ENCODE measurements around the gene SCAPER. TPM values are rescaled to one million over a fixed set of nuclear protein-coding genes. Genes with fewer than 3 reads are reported as not detected.

Gene SCAPER, protein sequence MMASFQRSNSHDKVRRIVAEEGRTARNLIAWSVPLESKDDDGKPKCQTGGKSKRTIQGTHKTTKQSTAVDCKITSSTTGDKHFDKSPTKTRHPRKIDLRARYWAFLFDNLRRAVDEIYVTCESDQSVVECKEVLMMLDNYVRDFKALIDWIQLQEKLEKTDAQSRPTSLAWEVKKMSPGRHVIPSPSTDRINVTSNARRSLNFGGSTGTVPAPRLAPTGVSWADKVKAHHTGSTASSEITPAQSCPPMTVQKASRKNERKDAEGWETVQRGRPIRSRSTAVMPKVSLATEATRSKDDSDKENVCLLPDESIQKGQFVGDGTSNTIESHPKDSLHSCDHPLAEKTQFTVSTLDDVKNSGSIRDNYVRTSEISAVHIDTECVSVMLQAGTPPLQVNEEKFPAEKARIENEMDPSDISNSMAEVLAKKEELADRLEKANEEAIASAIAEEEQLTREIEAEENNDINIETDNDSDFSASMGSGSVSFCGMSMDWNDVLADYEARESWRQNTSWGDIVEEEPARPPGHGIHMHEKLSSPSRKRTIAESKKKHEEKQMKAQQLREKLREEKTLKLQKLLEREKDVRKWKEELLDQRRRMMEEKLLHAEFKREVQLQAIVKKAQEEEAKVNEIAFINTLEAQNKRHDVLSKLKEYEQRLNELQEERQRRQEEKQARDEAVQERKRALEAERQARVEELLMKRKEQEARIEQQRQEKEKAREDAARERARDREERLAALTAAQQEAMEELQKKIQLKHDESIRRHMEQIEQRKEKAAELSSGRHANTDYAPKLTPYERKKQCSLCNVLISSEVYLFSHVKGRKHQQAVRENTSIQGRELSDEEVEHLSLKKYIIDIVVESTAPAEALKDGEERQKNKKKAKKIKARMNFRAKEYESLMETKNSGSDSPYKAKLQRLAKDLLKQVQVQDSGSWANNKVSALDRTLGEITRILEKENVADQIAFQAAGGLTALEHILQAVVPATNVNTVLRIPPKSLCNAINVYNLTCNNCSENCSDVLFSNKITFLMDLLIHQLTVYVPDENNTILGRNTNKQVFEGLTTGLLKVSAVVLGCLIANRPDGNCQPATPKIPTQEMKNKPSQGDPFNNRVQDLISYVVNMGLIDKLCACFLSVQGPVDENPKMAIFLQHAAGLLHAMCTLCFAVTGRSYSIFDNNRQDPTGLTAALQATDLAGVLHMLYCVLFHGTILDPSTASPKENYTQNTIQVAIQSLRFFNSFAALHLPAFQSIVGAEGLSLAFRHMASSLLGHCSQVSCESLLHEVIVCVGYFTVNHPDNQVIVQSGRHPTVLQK (N-terminal part only)
- total RNA-seq = 10 to 100 TPM; 18.6 to 19.8 TPM

GRCh38 chr15:76905013-76905839 is at the start of gene SCAPER:
Gene SCAPER, minus strand, starts transcription at chr15:76905340. Its CDS starts 21,523 bp downstream, at chr15:76883817.
- ChIA-PET CTCF (interaction anchor here (1.0 to 1.6 kb wide), 2 partner anchors 68 to 638 kb away, joined by 3 to 4 read pairs; no protein-coding TSS in a partner anchor), POLR2A (interaction anchor here (0.6 to 1.1 kb wide), 3 partner anchors 26 to 225 kb away, joined by 3 to 6 read pairs (median 3); partner anchors contain the start of gene RCN2)

DNA sequence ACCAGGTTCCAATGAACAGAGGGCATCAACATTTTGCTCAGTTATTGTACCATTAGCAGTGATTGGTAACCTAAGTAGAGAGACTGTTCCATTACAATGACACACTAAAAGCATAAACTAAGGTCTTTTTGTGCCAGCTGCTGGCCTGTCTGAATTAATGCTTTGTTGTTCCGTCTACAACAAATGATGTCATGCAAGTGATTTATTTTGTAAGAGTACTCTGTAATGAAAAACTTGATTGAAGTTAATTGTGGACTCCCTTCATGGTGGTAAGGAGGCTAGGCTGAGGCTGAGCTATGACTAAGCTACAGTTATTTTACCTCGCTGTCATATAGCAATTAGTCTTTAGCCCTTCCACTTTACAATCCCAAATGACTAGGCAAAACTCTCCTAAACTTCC is 49.6 kb upstream of the SCAPER start:
- ChIA-PET POLR2A (interaction anchor here (0.7 kb wide), 1 partner anchor 240 kb away, joined by 8 read pairs; no protein-coding TSS in a partner anchor), CTCF (interaction anchor here (1.5 kb wide), 1 partner anchor 18 kb away, joined by 4 read pairs; no protein-coding TSS in a partner anchor)

DNA sequence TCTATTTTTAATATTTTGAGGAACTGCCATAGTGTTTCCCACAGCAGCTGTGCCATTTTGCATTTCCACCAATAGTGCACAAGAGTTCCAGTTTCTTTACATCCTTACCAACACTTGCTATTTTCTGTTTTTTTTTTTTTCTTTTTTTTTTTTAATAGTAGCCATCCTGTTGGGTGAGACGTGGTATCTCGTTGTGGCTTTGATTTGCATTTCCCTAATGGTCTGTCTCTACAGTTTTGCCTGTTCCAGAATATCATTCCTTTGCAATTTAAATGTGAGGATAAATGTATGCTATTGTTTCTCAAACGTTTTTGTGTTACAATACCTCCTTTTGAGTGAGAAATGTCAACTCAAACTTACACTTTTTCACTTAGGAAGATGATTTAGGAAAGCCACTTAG is 48.8 kb upstream of the SCAPER start:
- ChIA-PET CTCF (interaction anchor here (0.6 to 1.5 kb wide), 2 partner anchors 19 to 368 kb away, joined by 3 to 4 read pairs; no protein-coding TSS in a partner anchor), POLR2A (no interaction called here)

GRCh38 chr15:76951220-76951619 is 46.1 kb upstream of the SCAPER start:
- CTCF ChIA-PET = no interaction called here
- POLR2A ChIA-PET = no interaction called here

- ChIA-PET POLR2A (interaction anchor here (0.6 kb wide), 1 partner anchor 158 kb away, joined by 3 read pairs; no protein-coding TSS in a partner anchor), CTCF (interaction anchor here (2.0 kb wide), 1 partner anchor 26 kb away, joined by 6 read pairs; no protein-coding TSS in a partner anchor)
Observed at GRCh38 chr15:76947454-76947853, 42.3 kb upstream of the SCAPER start.

- POLR2A ChIA-PET = interaction anchor here (0.5 kb wide), 1 partner anchor 251 kb away, joined by 3 read pairs; no protein-coding TSS in a partner anchor
- CTCF ChIA-PET = interaction anchor here (0.5 to 1.6 kb wide), 3 partner anchors 14 to 98 kb away, joined by 3 to 4 read pairs (median 4); partner anchors contain the start of gene RCN2
Observed at GRCh38 chr15:76945494-76946093, 40.5 kb upstream of the SCAPER start.

DNA sequence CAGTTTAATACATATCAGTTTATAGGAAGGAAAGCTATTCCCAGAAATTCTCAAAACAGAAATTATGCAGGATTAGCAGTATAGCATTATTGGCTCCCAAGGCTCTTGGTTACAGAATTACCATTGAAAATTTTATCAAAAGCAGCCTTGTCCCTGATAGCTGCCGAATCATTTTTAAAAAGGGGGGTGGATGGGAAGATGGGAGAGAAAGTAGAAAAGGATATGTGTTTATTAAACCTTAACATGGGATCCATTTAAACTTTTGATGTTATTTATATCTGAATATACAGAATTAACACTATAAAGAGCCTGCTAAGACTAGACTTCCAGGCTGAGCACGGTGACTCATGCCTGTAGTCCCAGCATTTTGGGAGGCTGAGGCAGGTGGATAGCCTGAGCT is 37.2 kb upstream of the SCAPER start:
- ChIA-PET CTCF (interaction anchor here (0.9 kb wide), 1 partner anchor 96 kb away, joined by 3 read pairs; no protein-coding TSS in a partner anchor), POLR2A (no interaction called here)

DNA sequence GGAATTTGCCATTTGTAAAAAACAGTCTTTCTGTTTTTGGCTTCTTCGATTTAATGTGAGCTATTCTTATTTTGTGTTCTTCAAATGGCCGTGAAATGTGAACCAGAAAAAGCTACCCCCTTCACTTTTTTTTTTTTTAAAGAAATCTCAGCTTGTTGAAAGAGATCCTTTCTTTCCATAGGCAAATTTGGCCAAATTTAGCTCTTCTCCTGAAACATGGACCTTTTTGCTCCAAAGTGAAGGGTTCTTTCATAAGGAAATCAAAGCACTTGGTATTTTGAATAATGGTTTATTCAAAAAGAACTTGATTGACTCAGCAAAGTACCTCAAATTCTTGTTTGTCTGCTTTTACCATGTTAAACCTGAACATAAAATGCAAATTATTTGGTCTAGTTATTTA is 36.5 kb upstream of the SCAPER start:
- ChIA-PET POLR2A (no interaction called here), CTCF (interaction anchor here (0.8 to 0.9 kb wide), 2 partner anchors 79 to 96 kb away, joined by 3 read pairs; no protein-coding TSS in a partner anchor)

DNA sequence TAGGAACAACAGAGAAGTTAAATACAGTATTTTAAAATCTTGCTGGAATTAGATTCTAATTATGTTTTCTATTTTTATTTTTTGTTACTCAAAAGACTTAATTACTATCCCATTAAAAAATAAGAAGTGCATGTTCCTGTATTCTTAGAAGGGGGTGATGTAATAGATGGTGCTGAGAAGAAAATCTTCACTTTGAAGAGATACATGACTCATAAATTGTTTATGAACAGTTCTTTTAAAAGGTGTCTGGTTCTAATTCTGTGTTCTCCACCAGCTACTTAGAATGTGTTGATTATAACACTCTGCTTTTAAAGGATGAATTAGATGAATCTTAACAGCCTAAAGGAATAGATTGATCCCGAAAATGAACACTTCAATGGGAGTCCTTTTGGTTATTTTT is 34.6 kb upstream of the SCAPER start:
- POLR2A ChIA-PET = interaction anchor here (0.6 kb wide), 1 partner anchor 8 kb away, joined by 3 read pairs; no protein-coding TSS in a partner anchor

DNA sequence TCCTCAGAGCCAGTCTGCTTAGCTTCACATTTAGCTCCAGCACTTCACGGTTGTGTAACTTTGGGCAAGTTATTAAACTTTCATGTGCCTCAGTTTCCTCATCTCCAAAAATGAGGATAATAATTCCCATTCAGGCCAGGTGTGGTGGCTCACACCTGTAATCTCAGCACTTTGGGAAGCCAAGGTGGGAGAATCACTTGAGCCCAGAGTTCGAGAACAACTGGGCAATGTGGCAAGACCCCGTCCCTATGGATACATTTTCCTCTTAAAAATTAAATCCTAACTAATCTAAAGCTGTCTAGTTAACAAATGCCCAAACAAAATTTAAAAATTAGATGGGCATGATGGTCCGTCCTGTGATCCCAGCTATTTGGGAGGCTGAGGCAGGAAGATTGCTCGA is 33.6 kb upstream of the SCAPER start:
- POLR2A ChIA-PET = no interaction called here
- CTCF ChIA-PET = no interaction called here

More for the DNA sequence above, 34.6 kb upstream of the SCAPER start:
- CTCF ChIA-PET = no interaction called here

GRCh38 chr15:76936671-76937070 is 31.5 kb upstream of the SCAPER start:
- CTCF ChIA-PET = no interaction called here
- POLR2A ChIA-PET = no interaction called here

DNA sequence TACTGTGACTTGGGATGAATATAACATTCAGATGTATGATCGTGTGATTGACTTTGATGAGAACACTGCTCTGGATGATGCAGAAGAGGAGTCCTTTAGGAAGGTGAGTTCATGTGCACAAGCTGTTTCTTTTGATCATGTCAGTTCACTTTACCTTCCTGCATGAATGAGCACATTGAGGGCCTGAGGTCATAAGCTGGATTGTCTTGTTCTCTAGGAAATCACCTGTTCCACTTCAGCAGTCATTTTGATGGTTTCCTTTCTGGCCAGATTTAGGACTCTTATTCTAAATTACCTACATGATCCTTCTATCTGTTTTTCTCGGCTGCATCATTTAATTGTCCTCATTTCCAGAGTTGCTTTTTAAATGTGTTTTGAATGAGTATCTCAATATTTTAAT is 30.5 kb upstream of the SCAPER start:
- CTCF ChIA-PET = interaction anchor here (1.6 kb wide), 1 partner anchor 88 kb away, joined by 3 read pairs; no protein-coding TSS in a partner anchor
- POLR2A ChIA-PET = interaction anchor here (1.0 kb wide), 1 partner anchor 32 kb away, joined by 3 read pairs; no protein-coding TSS in a partner anchor

- POLR2A ChIA-PET = interaction anchor here (0.5 to 0.9 kb wide), 3 partner anchors 8 to 290 kb away, joined by 3 to 4 read pairs (median 3); no protein-coding TSS in a partner anchor
- CTCF ChIA-PET = interaction anchor here (1.4 to 1.8 kb wide), 2 partner anchors 13 to 30 kb away, joined by 4 to 5 read pairs; no protein-coding TSS in a partner anchor
Observed at GRCh38 chr15:76932135-76932966, 27.2 kb upstream of the SCAPER start.

DNA sequence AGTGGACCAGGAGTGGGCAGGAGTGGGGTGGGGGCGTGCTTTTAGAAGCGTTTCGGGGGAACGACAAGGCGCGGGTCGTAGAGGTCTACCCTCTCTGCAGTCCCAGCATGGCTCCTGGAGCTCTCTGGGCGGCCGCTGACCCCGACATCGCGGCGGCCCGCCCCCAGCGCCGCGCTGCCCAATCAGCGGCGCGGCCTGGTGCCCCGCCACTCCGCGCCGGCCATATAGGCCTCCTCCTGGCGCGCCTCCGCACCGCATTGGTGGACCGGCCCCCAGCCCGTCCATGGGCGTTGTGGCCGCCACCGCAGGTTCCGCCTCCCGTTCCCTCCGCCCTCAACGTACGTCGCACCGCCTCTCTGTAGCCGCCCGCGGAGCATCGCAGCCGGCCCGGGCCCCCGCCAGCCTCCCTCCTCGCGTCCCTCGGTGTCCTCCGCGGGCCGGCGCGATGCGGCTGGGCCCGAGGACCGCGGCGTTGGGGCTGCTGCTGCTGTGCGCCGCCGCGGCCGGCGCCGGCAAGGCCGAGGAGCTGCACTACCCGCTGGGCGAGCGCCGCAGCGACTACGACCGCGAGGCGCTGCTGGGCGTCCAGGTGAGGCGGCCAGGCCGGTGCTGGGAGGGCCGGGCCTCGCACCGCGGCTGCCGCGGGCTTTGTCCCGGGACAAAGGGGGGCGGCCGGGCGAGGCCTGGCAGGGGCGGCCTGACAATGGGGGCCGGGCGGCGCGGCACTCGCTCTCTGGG is 26.4 kb upstream of the SCAPER start, which contains the start of gene RCN2:
RCN2 (plus strand) TSS at position 353 of the 738 bp plus-strand sequence; CDS start at position 446, 93 bp downstream.
- CTCF ChIA-PET = interaction anchor here (0.7 to 1.8 kb wide), 4 partner anchors 14 to 1101 kb away, joined by 3 to 6 read pairs (median 4); no protein-coding TSS in a partner anchor

DNA sequence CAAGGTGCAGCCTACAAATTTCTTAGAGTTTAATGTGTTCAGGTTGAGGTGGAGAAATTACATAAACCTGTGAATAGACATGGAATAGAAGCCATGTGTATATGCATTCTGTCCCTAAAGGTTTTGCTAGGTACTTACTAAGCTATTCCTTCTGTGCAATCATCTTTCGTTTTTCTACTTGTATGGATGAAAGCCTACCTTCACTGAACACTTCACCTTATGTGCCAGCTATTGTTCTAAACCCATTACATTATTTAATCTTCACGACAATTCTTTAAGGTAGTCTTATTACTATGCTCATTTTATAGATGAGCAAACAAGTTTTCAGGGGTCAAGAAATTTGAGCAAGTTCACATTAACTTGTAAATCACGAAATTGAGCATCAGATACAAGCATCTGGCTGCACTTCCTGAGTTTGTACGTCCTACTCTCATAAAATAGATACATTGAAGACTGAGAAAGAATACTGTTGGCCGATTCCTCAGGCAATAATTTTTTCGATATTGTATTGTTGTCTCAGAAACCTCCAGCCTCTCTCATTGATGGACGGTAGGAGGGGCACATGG is 25.8 kb upstream of the SCAPER start:
- POLR2A ChIA-PET = interaction anchor here (0.7 kb wide), 1 partner anchor 26 kb away, joined by 3 read pairs; no protein-coding TSS in a partner anchor

More for the DNA sequence above, 26.4 kb upstream of the SCAPER start, which contains the start of gene RCN2:
- POLR2A ChIA-PET = interaction anchor here (0.5 to 0.9 kb wide), 4 partner anchors 9 to 289 kb away, joined by 3 to 4 read pairs (median 3); no protein-coding TSS in a partner anchor

More for the DNA sequence above, 25.8 kb upstream of the SCAPER start:
- CTCF ChIA-PET = interaction anchor here (0.7 to 1.8 kb wide), 4 partner anchors 15 to 1102 kb away, joined by 3 to 6 read pairs (median 4); no protein-coding TSS in a partner anchor
